ENCODE data around the gene SPECC1L. TPM values are rescaled to one million over a fixed set of nuclear protein-coding genes. Genes with fewer than 3 reads are reported as not detected.

The SPECC1L gene
- total and polyA plus RNA-seq, 10 of the 15 experiments (the other 5 are each of a cell fraction or from before 2014, with no cell fraction given): 1.9 to 40.6 (median 19.1) TPM

DNA sequence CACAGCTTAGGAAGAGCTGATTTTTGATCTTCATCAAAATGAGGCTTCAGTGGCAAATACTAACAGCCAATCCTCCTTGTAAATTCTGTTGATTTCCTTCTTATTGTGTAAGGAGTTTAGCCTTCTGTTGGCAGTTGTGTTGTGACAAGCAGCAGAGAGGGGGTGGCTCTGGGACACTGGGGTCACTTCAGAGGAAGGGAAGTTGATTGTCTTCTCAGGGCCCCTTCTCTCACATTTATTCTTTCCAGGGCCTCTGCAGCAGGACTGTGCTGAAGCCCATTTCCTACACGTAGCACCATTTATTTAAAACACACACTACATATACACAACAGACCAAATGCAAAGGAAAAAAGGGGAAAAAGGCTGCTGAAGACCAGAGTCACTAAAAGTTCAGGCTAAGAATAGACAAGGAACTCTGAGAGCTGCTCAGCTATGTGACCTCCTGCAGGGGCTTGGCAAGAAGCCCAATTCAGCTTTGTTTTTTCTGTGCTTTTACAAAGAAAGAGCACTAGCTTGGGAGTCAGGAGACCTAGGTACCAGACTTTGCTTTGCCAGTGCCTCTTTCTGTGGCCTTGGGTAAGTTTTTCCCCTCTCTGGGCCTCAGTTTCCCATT is 196.2 kb downstream of the SPECC1L start:
- 56% methylated on average over 1 of the region's 1 CpG for WGBS (ENCODE audit: insufficient coverage, insufficient replicate concordance, low lambda C conversion rate, missing lambda C conversion rate)
- TF ChIP-seq, protein P1, sequence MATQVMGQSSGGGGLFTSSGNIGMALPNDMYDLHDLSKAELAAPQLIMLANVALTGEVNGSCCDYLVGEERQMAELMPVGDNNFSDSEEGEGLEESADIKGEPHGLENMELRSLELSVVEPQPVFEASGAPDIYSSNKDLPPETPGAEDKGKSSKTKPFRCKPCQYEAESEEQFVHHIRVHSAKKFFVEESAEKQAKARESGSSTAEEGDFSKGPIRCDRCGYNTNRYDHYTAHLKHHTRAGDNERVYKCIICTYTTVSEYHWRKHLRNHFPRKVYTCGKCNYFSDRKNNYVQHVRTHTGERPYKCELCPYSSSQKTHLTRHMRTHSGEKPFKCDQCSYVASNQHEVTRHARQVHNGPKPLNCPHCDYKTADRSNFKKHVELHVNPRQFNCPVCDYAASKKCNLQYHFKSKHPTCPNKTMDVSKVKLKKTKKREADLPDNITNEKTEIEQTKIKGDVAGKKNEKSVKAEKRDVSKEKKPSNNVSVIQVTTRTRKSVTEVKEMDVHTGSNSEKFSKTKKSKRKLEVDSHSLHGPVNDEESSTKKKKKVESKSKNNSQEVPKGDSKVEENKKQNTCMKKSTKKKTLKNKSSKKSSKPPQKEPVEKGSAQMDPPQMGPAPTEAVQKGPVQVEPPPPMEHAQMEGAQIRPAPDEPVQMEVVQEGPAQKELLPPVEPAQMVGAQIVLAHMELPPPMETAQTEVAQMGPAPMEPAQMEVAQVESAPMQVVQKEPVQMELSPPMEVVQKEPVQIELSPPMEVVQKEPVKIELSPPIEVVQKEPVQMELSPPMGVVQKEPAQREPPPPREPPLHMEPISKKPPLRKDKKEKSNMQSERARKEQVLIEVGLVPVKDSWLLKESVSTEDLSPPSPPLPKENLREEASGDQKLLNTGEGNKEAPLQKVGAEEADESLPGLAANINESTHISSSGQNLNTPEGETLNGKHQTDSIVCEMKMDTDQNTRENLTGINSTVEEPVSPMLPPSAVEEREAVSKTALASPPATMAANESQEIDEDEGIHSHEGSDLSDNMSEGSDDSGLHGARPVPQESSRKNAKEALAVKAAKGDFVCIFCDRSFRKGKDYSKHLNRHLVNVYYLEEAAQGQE (IDR thresholded peaks at IDR 0.05; ENCODE audit: low read depth, low read length): no peak
- TF ChIP-seq RAD51 (IDR thresholded peaks at IDR 0.05) (no peak), NFYA (IDR thresholded peaks at IDR 0.05; ENCODE audit: borderline replicate concordance, low read depth, low read length) (no peak), SREBF1 (IDR thresholded peaks at IDR 0.05; ENCODE audit: low read length) (no peak), IRF4 (IDR thresholded peaks at IDR 0.05; ENCODE audit: low read depth, low read length) (no peak), NBN (IDR thresholded peaks at IDR 0.05) (no peak), MYB (IDR thresholded peaks at IDR 0.05; ENCODE audit: borderline replicate concordance, low read depth, low read length) (no peak), IKZF1 (conservative IDR thresholded peaks at IDR 0.05) (no peak), STAT3 (IDR thresholded peaks at IDR 0.05; ENCODE audit: low read depth, low read length) (no peak), NFYB (IDR thresholded peaks at IDR 0.05; ENCODE audit: insufficient read depth, low read depth, low read length) (no peak)
- TF ChIP-seq, protein P2, sequence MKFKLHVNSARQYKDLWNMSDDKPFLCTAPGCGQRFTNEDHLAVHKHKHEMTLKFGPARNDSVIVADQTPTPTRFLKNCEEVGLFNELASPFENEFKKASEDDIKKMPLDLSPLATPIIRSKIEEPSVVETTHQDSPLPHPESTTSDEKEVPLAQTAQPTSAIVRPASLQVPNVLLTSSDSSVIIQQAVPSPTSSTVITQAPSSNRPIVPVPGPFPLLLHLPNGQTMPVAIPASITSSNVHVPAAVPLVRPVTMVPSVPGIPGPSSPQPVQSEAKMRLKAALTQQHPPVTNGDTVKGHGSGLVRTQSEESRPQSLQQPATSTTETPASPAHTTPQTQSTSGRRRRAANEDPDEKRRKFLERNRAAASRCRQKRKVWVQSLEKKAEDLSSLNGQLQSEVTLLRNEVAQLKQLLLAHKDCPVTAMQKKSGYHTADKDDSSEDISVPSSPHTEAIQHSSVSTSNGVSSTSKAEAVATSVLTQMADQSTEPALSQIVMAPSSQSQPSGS (IDR thresholded peaks at IDR 0.05; ENCODE audit: low read length): no peak
- Histone ChIP-seq H2AFZ (ENCODE audit: control insufficient read depth, low read depth, low read length) (peak overlapping the region; percentile 54), H3K27ac (ENCODE audit: control insufficient read depth, insufficient read depth) (no peak overlapping the region), H3K9me3 (replicated peaks; ENCODE audit: control insufficient read depth, insufficient read depth, low read length) (no peaks in the 10 kb centered on the region), H3K27me3 (replicated peaks in 1 of 2; ENCODE audit: control insufficient read depth in 2 of 2, insufficient read depth in 2 of 2, low read length in 1 of 2) (no peaks in the 10 kb centered on the region), H3K36me3 (ENCODE audit: control insufficient read depth in 2 of 2, insufficient read depth in 2 of 2, low read length in 1 of 2) (no peaks in the 10 kb centered on the region), H3K4me3 (no peak overlapping the region), H3K4me2 (ENCODE audit: control insufficient read depth, insufficient read depth) (no peak overlapping the region; the same call in 1 of the 2 replicates), H3K9ac (ENCODE audit: control insufficient read depth, insufficient read depth, low read length) (no peak overlapping the region), H3K4me1 (ENCODE audit: control insufficient read depth, insufficient read depth, low read length) (peaks cover 7% of the 10 kb centered on the region), H4K20me1 (ENCODE audit: control insufficient read depth, insufficient read depth) (no peaks in the 10 kb centered on the region), H3K79me2 (ENCODE audit: control insufficient read depth, insufficient read depth, low read length) (no peaks in the 10 kb centered on the region)
- intact Hi-C loops (cut with micrococcal nuclease; ENCODE audit: unreplicated experiment): no loop called here
- CTCF ChIA-PET: interaction anchor here (0.6 to 1.6 kb wide), 5 partner anchors 9 to 37 kb away, joined by 3 to 5 read pairs (median 3); no protein-coding TSS in a partner anchor
- POLR2A ChIA-PET: interaction anchor here (0.7 to 2.2 kb wide), 2 partner anchors 11 to 232 kb away, joined by 3 to 7 read pairs; no protein-coding TSS in a partner anchor
- in situ Hi-C loops (cut with MboI): no loop called here
- SMC1A ChIA-PET (ENCODE audit: uncharacterized antibody, unreplicated experiment): interaction anchor here (1.1 to 1.6 kb wide), 3 partner anchors 11 to 17 kb away, joined by 4 to 5 read pairs (median 4); no protein-coding TSS in a partner anchor
- BruUV-seq (replicated peaks): no TSS peak
- RAD21 ChIA-PET (ENCODE audit: unreplicated experiment): interaction anchor here (1.2 kb wide), 1 partner anchor 29 kb away, joined by 3 read pairs; no protein-coding TSS in a partner anchor
- DNase-seq (ENCODE audit: low read depth, low spot score): no peak
- no peak for FAIRE-seq
- no peak for ATAC-seq
